Keratinocyte (primary cell): Measurements from ENCODE around the gene UBE2J2. TPM values are rescaled to one million over a fixed set of nuclear protein-coding genes. Genes with fewer than 3 reads are reported as not detected.

Experiments
- DNase-seq: peaks from one replicate; pipeline ENCODE4 v3.0.0-alpha.2; 2011; ENCODE audit warnings: low read depth, missing footprints, low spot score
- FAIRE-seq: peaks from 2 replicates; lab custom pipeline; 2011; peaks lifted over from hg19 to GRCh38; lab: Jason Lieb, UNC
- H2AFZ ChIP-seq: 2 replicates; pipeline ENCODE4 v1.6.0; 2012; ENCODE audit warnings: low read length, control low read depth, inconsistent platforms; ENCODE audit not compliant: control insufficient read depth
- H3K27ac ChIP-seq: 2 replicates; pipeline ENCODE4 v1.5.1; 2011; ENCODE audit warnings: low read length; ENCODE audit not compliant: control insufficient read depth, insufficient read depth
- H3K27me3 ChIP-seq: 3 replicates; pipeline ENCODE4 v1.6.0; 2011; ENCODE audit warnings: low read length; ENCODE audit not compliant: control insufficient read depth, insufficient read depth; ENCODE audit errors: extremely low read depth
- H3K36me3 ChIP-seq, 2 experiments: 2 replicates in 1 of 2; 3 replicates in 1 of 2; pipeline ENCODE4 v1.5.1; 2011; ENCODE audit warnings: low read length in 2 of 2, mild to moderate bottlenecking in 1 of 2; ENCODE audit not compliant: control insufficient read depth in 2 of 2, insufficient read depth in 2 of 2; ENCODE audit errors: extremely low read depth in 1 of 2
- H3K4me1 ChIP-seq: 3 replicates; pipeline ENCODE4 v1.5.1; 2011; ENCODE audit warnings: low read length; ENCODE audit not compliant: control insufficient read depth, insufficient read depth; ENCODE audit errors: extremely low read depth
- H3K4me2 ChIP-seq: 3 replicates; pipeline ENCODE4 v1.6.0; 2011; ENCODE audit warnings: low read depth, low read length; ENCODE audit not compliant: control insufficient read depth, insufficient read depth; ENCODE audit errors: extremely low read depth
- H3K4me3 ChIP-seq, 3 experiments: fragments of 200-600 bp in 1 of 3; sonication (generic) in 1 of 3; 2 replicates in 2 of 3; 3 replicates in 1 of 3; pipeline ENCODE4 v1.5.1; 2011 to 2016; ENCODE audit warnings: low read length in 3 of 3, mild to moderate bottlenecking in 3 of 3, control low read depth in 2 of 3, inconsistent platforms in 1 of 3, low read depth in 1 of 3, mixed read lengths in 1 of 3, mixed run types in 1 of 3, moderate library complexity in 1 of 3; ENCODE audit not compliant: control insufficient read depth in 2 of 3, insufficient read depth in 2 of 3; ENCODE audit errors: extremely low read depth in 1 of 3
- H3K79me2 ChIP-seq: 2 replicates; pipeline ENCODE4 v1.6.0; 2012; ENCODE audit warnings: low read length; ENCODE audit not compliant: control insufficient read depth, insufficient read depth
- H3K9ac ChIP-seq: 3 replicates; pipeline ENCODE4 v1.6.0; 2011; ENCODE audit warnings: low read length; ENCODE audit not compliant: control insufficient read depth, insufficient read depth; ENCODE audit errors: extremely low read depth
- H3K9me1 ChIP-seq: 3 replicates; pipeline ENCODE4 v1.6.0; 2011; ENCODE audit warnings: low read length; ENCODE audit not compliant: control insufficient read depth, insufficient read depth; ENCODE audit errors: extremely low read depth
- H3K9me3 ChIP-seq: 2 replicates; pipeline ENCODE4 v1.5.1; 2012; ENCODE audit warnings: low read depth, low read length; ENCODE audit not compliant: control insufficient read depth
- H4K20me1 ChIP-seq: 3 replicates; pipeline ENCODE4 v1.6.0; 2011; ENCODE audit warnings: low read length; ENCODE audit not compliant: control insufficient read depth, insufficient read depth; ENCODE audit errors: extremely low read depth
- EZH2 ChIP-seq: IDR thresholded peaks from one replicate; pipeline ENCODE4 v1.6.1; 2012; ENCODE audit warnings: inconsistent platforms, mild to moderate bottlenecking, low read length, moderate library complexity
- dilution Hi-C: fragments of 300-500 bp; cut with MboI; formaldehyde crosslinking; loops from one replicate; pipeline ENCODE4 v1.7.0; 2020; ENCODE audit warnings: low sequenced_read_pairs; ENCODE audit not compliant: extremely low pct_ligation_motif_present
- polyA plus RNA-seq, 5 experiments: library from polyadenylated mRNA; depleted of rRNA in 3 of 5; stranded (reverse) in 3 of 5; stranded (forward) in 1 of 5; unstranded in 1 of 5; fragments of >200 nt; gene quantifications; 1 replicate in 1 of 5; 2 replicates in 3 of 5; 3 replicates in 1 of 5; pipeline versions ENCODE4 v1.2.1 to v1.2.3, GENCODE V29; 2011 to 2012; ENCODE audit warnings: missing spikeins in 2 of 5, low read depth in 1 of 5, low replicate concordance in 1 of 5
- TF ChIP-seq, protein P1 (sequence below), 3 experiments: IDR thresholded peaks in 1 of 3; conservative IDR thresholded peaks in 1 of 3; optimal IDR thresholded peaks in 1 of 3; 2 replicates in 2 of 3; 3 replicates in 1 of 3; pipeline versions ENCODE3 to v1.5.1; 2011; ENCODE audit warnings: low read length in 3 of 3, mild to moderate bottlenecking in 3 of 3, moderate library complexity in 2 of 3, control low read depth in 1 of 3, inconsistent platforms in 1 of 3; ENCODE audit not compliant: insufficient read depth in 2 of 3; ENCODE audit errors: extremely low read depth in 1 of 3

Gene UBE2J2
- polyA plus RNA-seq, 1 donor (not counting 4 experiments of a cell fraction or from before 2014, with no cell fraction given) = 27.0 TPM

DNA sequence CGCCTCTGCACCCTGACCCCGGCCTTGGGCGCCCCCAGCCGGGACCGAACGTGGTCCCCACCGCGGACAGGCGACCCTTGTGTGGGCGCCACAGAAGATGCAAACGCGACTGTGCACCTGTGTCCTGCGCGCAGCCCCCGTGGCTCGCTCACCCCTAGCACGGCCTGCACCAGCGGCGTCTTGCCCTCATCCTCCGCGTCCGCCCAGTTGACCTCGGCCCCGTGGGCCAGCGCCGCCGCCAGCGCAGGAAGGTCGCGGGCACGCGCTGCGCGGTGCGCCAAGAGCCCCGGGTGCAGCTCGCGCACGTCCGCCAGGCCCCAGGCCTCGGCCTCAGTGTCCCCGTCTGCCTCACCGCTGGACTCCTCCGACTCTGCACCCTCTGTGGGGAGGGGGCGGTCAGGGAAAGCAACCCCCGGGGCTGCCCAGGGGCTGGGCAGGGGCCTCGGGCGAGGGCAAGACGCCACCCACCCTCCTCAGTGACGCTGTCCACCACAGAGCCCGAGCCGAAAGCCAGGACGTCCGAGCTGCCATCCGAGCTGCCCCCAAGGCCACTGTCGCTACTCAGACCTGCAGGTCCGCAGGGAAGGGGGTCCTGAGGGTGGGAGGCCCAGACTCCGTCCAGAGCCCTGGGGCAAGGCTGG is 20.7 kb upstream of the UBE2J2 start:
- no peak overlapping the region for H3K27ac ChIP-seq
- no peak for DNase-seq
- H3K36me3 ChIP-seq = peaks cover 0 to 1% of the 10 kb centered on the region in 2 experiments
- H3K9me1 ChIP-seq = no peaks in the 10 kb centered on the region
- no peak for TF ChIP-seq EZH2
- TF ChIP-seq, protein P1, sequence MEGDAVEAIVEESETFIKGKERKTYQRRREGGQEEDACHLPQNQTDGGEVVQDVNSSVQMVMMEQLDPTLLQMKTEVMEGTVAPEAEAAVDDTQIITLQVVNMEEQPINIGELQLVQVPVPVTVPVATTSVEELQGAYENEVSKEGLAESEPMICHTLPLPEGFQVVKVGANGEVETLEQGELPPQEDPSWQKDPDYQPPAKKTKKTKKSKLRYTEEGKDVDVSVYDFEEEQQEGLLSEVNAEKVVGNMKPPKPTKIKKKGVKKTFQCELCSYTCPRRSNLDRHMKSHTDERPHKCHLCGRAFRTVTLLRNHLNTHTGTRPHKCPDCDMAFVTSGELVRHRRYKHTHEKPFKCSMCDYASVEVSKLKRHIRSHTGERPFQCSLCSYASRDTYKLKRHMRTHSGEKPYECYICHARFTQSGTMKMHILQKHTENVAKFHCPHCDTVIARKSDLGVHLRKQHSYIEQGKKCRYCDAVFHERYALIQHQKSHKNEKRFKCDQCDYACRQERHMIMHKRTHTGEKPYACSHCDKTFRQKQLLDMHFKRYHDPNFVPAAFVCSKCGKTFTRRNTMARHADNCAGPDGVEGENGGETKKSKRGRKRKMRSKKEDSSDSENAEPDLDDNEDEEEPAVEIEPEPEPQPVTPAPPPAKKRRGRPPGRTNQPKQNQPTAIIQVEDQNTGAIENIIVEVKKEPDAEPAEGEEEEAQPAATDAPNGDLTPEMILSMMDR (optimal IDR thresholded peaks at IDR 0.05 in 1 of 3, IDR thresholded peaks at IDR 0.05 in 1 of 3, conservative IDR thresholded peaks at IDR 0.05 in 1 of 3; ENCODE audit: extremely low read depth in 1 of 3, insufficient read depth in 2 of 3, low read length in 3 of 3) = no peak
- H2AFZ ChIP-seq = no peak overlapping the region
- peaks cover 9% of the 10 kb centered on the region for H3K4me1 ChIP-seq
- no peak overlapping the region for H3K4me3 ChIP-seq
- H3K9me3 ChIP-seq = no peaks in the 10 kb centered on the region
- no peak overlapping the region for H3K4me2 ChIP-seq
- peaks cover 5% of the 10 kb centered on the region for H3K27me3 ChIP-seq
- no peaks in the 10 kb centered on the region for H3K79me2 ChIP-seq
- no peak for FAIRE-seq
- dilution Hi-C loops = no loop called here
- peaks cover 6% of the 10 kb centered on the region for H4K20me1 ChIP-seq
- no peak overlapping the region for H3K9ac ChIP-seq

DNA sequence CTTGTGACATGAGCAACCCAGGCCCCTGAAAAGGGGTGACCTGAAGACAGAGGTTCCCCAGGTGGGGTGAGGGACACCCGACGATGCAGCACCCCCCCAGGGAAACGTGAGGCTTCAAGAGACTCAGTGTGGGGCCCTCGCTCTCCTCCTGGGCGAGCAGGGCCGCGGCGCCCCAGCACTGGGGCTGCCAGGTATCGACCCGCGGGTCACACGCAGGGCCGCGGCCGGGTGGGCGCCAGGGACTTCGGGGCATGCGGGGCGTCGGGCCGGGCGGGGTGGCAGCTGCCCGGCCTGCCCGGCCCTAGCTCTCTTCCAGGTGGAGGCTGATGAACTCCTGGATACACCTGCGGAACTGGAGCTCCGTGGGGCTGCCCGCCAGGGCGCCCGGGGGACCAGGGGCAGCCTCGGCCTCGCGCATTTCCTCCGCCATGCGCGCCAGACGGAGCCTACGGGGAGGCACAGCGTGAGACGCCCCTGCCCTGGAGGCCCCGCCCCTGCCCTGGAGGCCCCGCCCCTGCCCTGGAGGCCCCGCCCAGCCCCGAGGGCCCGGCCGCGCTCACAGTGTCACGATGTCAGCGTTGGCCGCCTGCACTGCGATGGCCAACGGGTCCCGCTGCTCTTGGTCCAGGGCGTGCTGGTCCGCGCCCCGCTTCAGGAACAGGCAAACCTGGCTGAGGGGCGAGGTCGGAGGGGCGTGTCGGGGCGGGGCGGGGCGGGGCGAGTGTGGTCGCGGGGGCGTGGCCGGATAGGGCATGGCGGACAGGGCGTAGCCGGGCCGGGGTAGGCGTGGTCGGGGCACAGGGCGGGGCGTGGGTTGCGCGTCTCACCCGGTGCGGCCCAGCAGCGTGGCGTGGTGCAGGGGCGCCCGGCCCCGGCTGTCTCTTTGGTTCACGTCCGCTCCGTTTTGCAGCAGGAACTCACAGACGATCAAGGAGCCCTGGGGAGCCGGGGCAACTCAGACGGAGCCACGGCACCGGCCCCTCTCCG is 19.9 kb upstream of the UBE2J2 start:
- H2AFZ ChIP-seq = no peak overlapping the region
- peaks cover 5% of the 10 kb centered on the region for H3K27me3 ChIP-seq
- peaks cover 9% of the 10 kb centered on the region for H3K4me1 ChIP-seq
- no peak overlapping the region for H3K4me3 ChIP-seq
- H3K9me1 ChIP-seq = no peaks in the 10 kb centered on the region
- H4K20me1 ChIP-seq = peaks cover 6% of the 10 kb centered on the region
- H3K27ac ChIP-seq = no peak overlapping the region
- H3K9me3 ChIP-seq = no peaks in the 10 kb centered on the region
- DNase-seq (no peak), FAIRE-seq (no peak)
- no peak overlapping the region for H3K9ac ChIP-seq
- no peaks in the 10 kb centered on the region for H3K79me2 ChIP-seq
- no peak for TF ChIP-seq EZH2
- TF ChIP-seq, protein P1 (optimal IDR thresholded peaks at IDR 0.05 in 1 of 3, IDR thresholded peaks at IDR 0.05 in 1 of 3, conservative IDR thresholded peaks at IDR 0.05 in 1 of 3; ENCODE audit: extremely low read depth in 1 of 3, insufficient read depth in 2 of 3, low read length in 3 of 3) = no peak
- no peak overlapping the region for H3K4me2 ChIP-seq
- no peaks in the 10 kb centered on the region for H3K36me3 ChIP-seq
- dilution Hi-C loops = no loop called here
